Adrenal gland (tissue), 5 donors: Measurements from ENCODE around the gene PTPRS.

ENCODE experiments used
- POLR2A ChIP-seq, 2 donors: fragments of 450-650 bp; IDR thresholded peaks; one replicate each; pipeline ENCODE4 v1.6.1; 2017; ENCODE audit warnings: antibody characterized with exemption in 2 of 2, mild to moderate bottlenecking in 2 of 2, moderate library complexity in 1 of 2
- TF ChIP-seq, protein P1 (sequence below), 6 experiments: fragments of 450-650 bp in 4 of 6; fragments of 200-600 bp in 2 of 6; sonication (generic) in 1 of 6; IDR thresholded peaks; 1 replicate in 5 of 6; 2 replicates in 1 of 6; pipeline versions ENCODE4 v1.5.1 to v1.8.0; 2016 to 2021; ENCODE audit warnings: antibody characterized with exemption in 6 of 6, mild to moderate bottlenecking in 2 of 6, moderate library complexity in 1 of 6
- donor health status: DM: no; HTN: no; CAD: no.

DNA sequence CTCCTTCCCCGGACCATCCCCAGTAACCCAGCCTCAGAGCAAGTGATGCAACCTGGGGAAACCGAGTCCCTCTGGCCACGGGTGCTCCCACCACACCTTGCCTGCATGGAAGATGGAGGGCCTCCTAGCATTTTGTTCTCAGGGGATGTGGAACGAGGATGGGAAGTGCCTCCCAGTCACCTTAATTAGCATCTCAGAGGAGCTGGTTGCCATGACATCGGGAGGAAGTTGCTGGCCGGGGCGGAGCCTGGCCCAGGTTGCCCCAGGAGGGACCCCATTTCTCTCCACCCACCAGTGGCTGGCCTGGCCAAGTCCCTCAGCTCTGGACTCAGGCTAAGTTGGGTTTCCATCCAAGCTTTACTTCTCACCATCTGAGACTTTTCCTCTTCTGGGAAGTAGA, 24.1 kb upstream of the PTPRS start:
- TF ChIP-seq, protein P1, sequence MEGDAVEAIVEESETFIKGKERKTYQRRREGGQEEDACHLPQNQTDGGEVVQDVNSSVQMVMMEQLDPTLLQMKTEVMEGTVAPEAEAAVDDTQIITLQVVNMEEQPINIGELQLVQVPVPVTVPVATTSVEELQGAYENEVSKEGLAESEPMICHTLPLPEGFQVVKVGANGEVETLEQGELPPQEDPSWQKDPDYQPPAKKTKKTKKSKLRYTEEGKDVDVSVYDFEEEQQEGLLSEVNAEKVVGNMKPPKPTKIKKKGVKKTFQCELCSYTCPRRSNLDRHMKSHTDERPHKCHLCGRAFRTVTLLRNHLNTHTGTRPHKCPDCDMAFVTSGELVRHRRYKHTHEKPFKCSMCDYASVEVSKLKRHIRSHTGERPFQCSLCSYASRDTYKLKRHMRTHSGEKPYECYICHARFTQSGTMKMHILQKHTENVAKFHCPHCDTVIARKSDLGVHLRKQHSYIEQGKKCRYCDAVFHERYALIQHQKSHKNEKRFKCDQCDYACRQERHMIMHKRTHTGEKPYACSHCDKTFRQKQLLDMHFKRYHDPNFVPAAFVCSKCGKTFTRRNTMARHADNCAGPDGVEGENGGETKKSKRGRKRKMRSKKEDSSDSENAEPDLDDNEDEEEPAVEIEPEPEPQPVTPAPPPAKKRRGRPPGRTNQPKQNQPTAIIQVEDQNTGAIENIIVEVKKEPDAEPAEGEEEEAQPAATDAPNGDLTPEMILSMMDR (IDR thresholded peaks at IDR 0.05) = no peak
- TF ChIP-seq POLR2A (IDR thresholded peaks at IDR 0.05) = no peak
